CD4-positive, alpha-beta T cell treated with Interferon gamma for 1 hour (primary cell): ENCODE measurements around the gene BACH1.
"Not testable (repeated sequence)": the region's sequence is repeated elsewhere in the genome, so short reads cannot be mapped to it uniquely, and the experiment has no call there.

Source experiments
- DNase-seq: peaks from one replicate; pipeline ENCODE4 v3.0.0-alpha.2; 2020

BACH1 gene

GRCh38 chr21:29349702-29350101, 51.0 kb downstream of the BACH1 start:
- DNase-seq: no peak

- no peak for DNase-seq
These were observed 51.6 kb downstream of the BACH1 start for GRCh38 chr21:29350246-29350779.

- DNase-seq: no peak
These were observed 53.0 kb downstream of the BACH1 start for GRCh38 chr21:29351691-29352090.

- not testable (repeated sequence) for DNase-seq
These were observed 56.5 kb downstream of the BACH1 start for GRCh38 chr21:29355043-29355710.

GRCh38 chr21:29356291-29356690, 57.6 kb downstream of the BACH1 start:
- not testable (repeated sequence) for DNase-seq

GRCh38 chr21:29356810-29357209, 58.1 kb downstream of the BACH1 start:
- DNase-seq: not testable (repeated sequence)

GRCh38 chr21:29359718-29360117, 61.0 kb downstream of the BACH1 start:
- no peak for DNase-seq

GRCh38 chr21:29360799-29361765, 62.4 kb downstream of the BACH1 start:
- no peak for DNase-seq

- no peak for DNase-seq
These were observed 64.0 kb downstream of the BACH1 start for GRCh38 chr21:29362758-29363157.

GRCh38 chr21:29365661-29366265, 67.0 kb downstream of the BACH1 start:
- DNase-seq: no peak

- DNase-seq: no peak
These were observed 67.8 kb downstream of the BACH1 start for GRCh38 chr21:29366532-29366931.

- no peak for DNase-seq
These were observed 68.6 kb downstream of the BACH1 start for GRCh38 chr21:29367335-29367734.

GRCh38 chr21:29368906-29369305, 70.2 kb downstream of the BACH1 start:
- no peak for DNase-seq

GRCh38 chr21:29371464-29371863, 72.7 kb downstream of the BACH1 start:
- no peak for DNase-seq

GRCh38 chr21:29372063-29372802, 73.5 kb downstream of the BACH1 start:
- peak; percentile 32 for DNase-seq

GRCh38 chr21:29374481-29374880, 75.8 kb downstream of the BACH1 start:
- DNase-seq: no peak

- peak; percentile 47 for DNase-seq
These were observed 77.8 kb downstream of the BACH1 start for GRCh38 chr21:29376556-29376955.

GRCh38 chr21:29377266-29377665, 78.5 kb downstream of the BACH1 start:
- DNase-seq: no peak

GRCh38 chr21:29378832-29379231, 80.1 kb downstream of the BACH1 start:
- no peak for DNase-seq

GRCh38 chr21:29379517-29380054, 80.9 kb downstream of the BACH1 start:
- no peak for DNase-seq

- no peak for DNase-seq
These were observed 83.4 kb downstream of the BACH1 start for GRCh38 chr21:29382030-29382654.
